GM12878 (cell line): ENCODE measurements around the gene BBS12. TPM values are rescaled to one million over a fixed set of nuclear protein-coding genes. Genes with fewer than 3 reads are reported as not detected.

Experiments
- FOXM1 ChIP-seq: IDR thresholded peaks from 2 replicates; pipeline ENCODE4 v1.6.1; 2012; ENCODE audit warnings: low read depth, mild to moderate bottlenecking, inconsistent platforms, low read length, moderate library complexity
- IKZF1 ChIP-seq: fragments of 450-650 bp; conservative IDR thresholded peaks from 2 replicates; pipeline ENCODE4 v1.6.1; 2017; ENCODE audit warnings: antibody characterized with exemption, mild to moderate bottlenecking
- RELA ChIP-seq: fragments of 450-650 bp; IDR thresholded peaks from 2 replicates; pipeline ENCODE4 v1.8.0; 2014; ENCODE audit warnings: borderline replicate concordance; ENCODE audit not compliant: partially characterized antibody
- SIN3A ChIP-seq: IDR thresholded peaks from 2 replicates; pipeline ENCODE4 v1.6.1; 2012; ENCODE audit warnings: low read depth, low read length, improper control_type of control experiment
- polyA plus RNA-seq, 11 experiments: library from polyadenylated mRNA; depleted of rRNA in 4 of 11; unstranded in 6 of 11; stranded (reverse) in 5 of 11; fragments of >200 nt; fragmentation: Nextera tagmentation in 4 of 11; fragmentation: Illumina TruSeq in 1 of 11; extraction: Ambion mirVana in 4 of 11; extraction: Trizol in 1 of 11; gene quantifications; 1 replicate in 1 of 11; 2 replicates in 10 of 11; pipeline versions ENCODE4 v1.2.1 to v1.2.3, GENCODE V29; 2011 to 2016; ENCODE audit warnings: inconsistent platforms in 2 of 11, missing spikeins in 2 of 11, low read depth in 1 of 11
- total RNA-seq, 4 experiments: library from RNA; depleted of rRNA in 3 of 4; stranded (reverse); fragments of >200 nt in 3 of 4; fragmentation: Illumina TruSeq in 1 of 4; extraction: Trizol in 1 of 4; gene quantifications; 2 replicates each; pipeline versions ENCODE4 v1.2.1 to v1.2.3, GENCODE V29; 2013 to 2021
- TF ChIP-seq, protein P1 (sequence below): fragments of 450-650 bp; IDR thresholded peaks from 2 replicates; pipeline ENCODE4 v1.6.1; 2016; ENCODE audit warnings: mild to moderate bottlenecking
- TF ChIP-seq, protein P2 (sequence below): fragments of 450-650 bp; IDR thresholded peaks from 2 replicates; pipeline ENCODE4 v1.6.1; 2017; ENCODE audit warnings: mild to moderate bottlenecking
- TF ChIP-seq, protein P3 (sequence below): IDR thresholded peaks from 2 replicates; pipeline ENCODE4 v1.6.1; 2011; ENCODE audit warnings: low read depth, low read length, improper control_type of control experiment, borderline replicate concordance

The BBS12 gene
- total and polyA plus RNA-seq, 10 of the 15 experiments (the other 5 are each of a cell fraction or from before 2014, with no cell fraction given): 0.15 to 0.63 (median 0.42) TPM

DNA sequence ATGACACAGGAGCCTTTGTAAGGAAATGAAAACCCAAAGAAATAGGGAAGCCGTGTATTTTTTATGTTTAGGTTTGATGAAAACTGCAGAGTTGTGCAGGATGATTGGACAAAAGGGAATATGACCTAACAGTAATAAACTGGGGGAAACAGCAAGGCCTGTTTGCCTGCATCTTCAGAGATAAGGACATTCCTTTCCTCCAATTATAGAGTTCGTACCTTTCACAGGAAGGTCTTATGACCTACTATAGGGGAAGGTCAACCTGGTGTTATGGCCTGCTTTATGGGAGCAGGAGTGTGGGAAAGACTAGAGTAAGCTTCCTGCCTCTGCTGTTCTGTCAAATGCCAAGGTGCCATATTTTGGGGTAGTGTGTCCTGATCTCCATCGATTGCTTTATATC, 42.5 kb downstream of the BBS12 start (continued):
- TF ChIP-seq, protein P1, sequence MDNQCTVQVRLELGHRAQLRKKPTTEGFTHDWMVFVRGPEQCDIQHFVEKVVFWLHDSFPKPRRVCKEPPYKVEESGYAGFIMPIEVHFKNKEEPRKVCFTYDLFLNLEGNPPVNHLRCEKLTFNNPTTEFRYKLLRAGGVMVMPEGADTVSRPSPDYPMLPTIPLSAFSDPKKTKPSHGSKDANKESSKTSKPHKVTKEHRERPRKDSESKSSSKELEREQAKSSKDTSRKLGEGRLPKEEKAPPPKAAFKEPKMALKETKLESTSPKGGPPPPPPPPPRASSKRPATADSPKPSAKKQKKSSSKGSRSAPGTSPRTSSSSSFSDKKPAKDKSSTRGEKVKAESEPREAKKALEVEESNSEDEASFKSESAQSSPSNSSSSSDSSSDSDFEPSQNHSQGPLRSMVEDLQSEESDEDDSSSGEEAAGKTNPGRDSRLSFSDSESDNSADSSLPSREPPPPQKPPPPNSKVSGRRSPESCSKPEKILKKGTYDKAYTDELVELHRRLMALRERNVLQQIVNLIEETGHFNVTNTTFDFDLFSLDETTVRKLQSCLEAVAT: no peak
- TF ChIP-seq, protein P2, sequence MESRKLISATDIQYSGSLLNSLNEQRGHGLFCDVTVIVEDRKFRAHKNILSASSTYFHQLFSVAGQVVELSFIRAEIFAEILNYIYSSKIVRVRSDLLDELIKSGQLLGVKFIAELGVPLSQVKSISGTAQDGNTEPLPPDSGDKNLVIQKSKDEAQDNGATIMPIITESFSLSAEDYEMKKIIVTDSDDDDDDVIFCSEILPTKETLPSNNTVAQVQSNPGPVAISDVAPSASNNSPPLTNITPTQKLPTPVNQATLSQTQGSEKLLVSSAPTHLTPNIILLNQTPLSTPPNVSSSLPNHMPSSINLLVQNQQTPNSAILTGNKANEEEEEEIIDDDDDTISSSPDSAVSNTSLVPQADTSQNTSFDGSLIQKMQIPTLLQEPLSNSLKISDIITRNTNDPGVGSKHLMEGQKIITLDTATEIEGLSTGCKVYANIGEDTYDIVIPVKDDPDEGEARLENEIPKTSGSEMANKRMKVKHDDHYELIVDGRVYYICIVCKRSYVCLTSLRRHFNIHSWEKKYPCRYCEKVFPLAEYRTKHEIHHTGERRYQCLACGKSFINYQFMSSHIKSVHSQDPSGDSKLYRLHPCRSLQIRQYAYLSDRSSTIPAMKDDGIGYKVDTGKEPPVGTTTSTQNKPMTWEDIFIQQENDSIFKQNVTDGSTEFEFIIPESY: no peak
- TF ChIP-seq, protein P3, sequence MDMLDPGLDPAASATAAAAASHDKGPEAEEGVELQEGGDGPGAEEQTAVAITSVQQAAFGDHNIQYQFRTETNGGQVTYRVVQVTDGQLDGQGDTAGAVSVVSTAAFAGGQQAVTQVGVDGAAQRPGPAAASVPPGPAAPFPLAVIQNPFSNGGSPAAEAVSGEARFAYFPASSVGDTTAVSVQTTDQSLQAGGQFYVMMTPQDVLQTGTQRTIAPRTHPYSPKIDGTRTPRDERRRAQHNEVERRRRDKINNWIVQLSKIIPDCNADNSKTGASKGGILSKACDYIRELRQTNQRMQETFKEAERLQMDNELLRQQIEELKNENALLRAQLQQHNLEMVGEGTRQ: no peak
- TF ChIP-seq FOXM1 (no peak), RELA (no peak), SIN3A (no peak), IKZF1 (no peak)
